ENCODE data around the gene THY1. TPM values are rescaled to one million over a fixed set of nuclear protein-coding genes. Genes with fewer than 3 reads are reported as not detected.

Gene THY1
- total and polyA plus RNA-seq, 9 of the 15 experiments (the other 6 are each of a cell fraction or from before 2014, with no cell fraction given): 0.07 to 0.40 (median 0.16) TPM; not detected in 5

- TF ChIP-seq TARDBP (IDR thresholded peaks at IDR 0.05): peak; percentile 90
- peak; percentile 93 to 96 (median 94) for TF ChIP-seq CTCF (IDR thresholded peaks at IDR 0.05 in 2 of 3, conservative IDR thresholded peaks at IDR 0.05 in 1 of 3; ENCODE audit: insufficient read depth in 2 of 3, low read depth in 1 of 3, low read length in 3 of 3)
- TF ChIP-seq ZNF354B (CRISPR knock-in tag; IDR thresholded peaks at IDR 0.05): no peak
- peak; percentile 71 for TF ChIP-seq MTA1 (IDR thresholded peaks at IDR 0.05; ENCODE audit: borderline replicate concordance)
- no peak for TF ChIP-seq PTTG1 (tag; IDR thresholded peaks at IDR 0.05; ENCODE audit: low read depth)
- TF ChIP-seq CC2D1A (IDR thresholded peaks at IDR 0.05): no peak
- no peak for TF ChIP-seq TSC22D4 (tag; IDR thresholded peaks at IDR 0.05)
- TF ChIP-seq FIP1L1 (IDR thresholded peaks at IDR 0.05; ENCODE audit: low read depth, low read length, poor library complexity, severe bottlenecking): peak; percentile 65
- peak; percentile 58 for TF ChIP-seq NFYB (IDR thresholded peaks at IDR 0.05; ENCODE audit: extremely low read depth, insufficient read length)
- TF ChIP-seq HDAC3 (IDR thresholded peaks at IDR 0.05; ENCODE audit: borderline replicate concordance, partially characterized antibody): peak; percentile 66
- TF ChIP-seq CBX2 (IDR thresholded peaks at IDR 0.05; ENCODE audit: insufficient read depth, low read length, poor library complexity, severe bottlenecking): no peak
- TF ChIP-seq TAF7 (tag; IDR thresholded peaks at IDR 0.05): no peak
- TF ChIP-seq CREBBP (IDR thresholded peaks at IDR 0.05; ENCODE audit: low read depth, low read length): no peak
- TF ChIP-seq PHB (CRISPR knock-in tag; IDR thresholded peaks at IDR 0.05): no peak
- TF ChIP-seq ZBED1 (IDR thresholded peaks at IDR 0.05): no peak
- TF ChIP-seq SPI1 (IDR thresholded peaks at IDR 0.05; ENCODE audit: borderline replicate concordance, low read depth, low read length): no peak
- no peak for TF ChIP-seq ZNF12 (CRISPR knock-in tag; IDR thresholded peaks at IDR 0.05)
- TF ChIP-seq E4F1 (CRISPR knock-in tag; IDR thresholded peaks at IDR 0.05; ENCODE audit: borderline replicate concordance): no peak
- no peak for TF ChIP-seq ZZZ3 (IDR thresholded peaks at IDR 0.05)
- TF ChIP-seq RUNX1 (IDR thresholded peaks at IDR 0.05; ENCODE audit: low read depth): no peak
- no peak for TF ChIP-seq HDAC6 (IDR thresholded peaks at IDR 0.05; ENCODE audit: low read depth, low read length)
- no peak for TF ChIP-seq TCF3 (CRISPR knock-in tag; IDR thresholded peaks at IDR 0.05)
- TF ChIP-seq ZNF431 (CRISPR knock-in tag; IDR thresholded peaks at IDR 0.05): no peak; the same call in 1 of the 2 replicates
- peak; percentile 65; the same call in 1 of the 2 replicates for TF ChIP-seq KLF1 (tag; IDR thresholded peaks at IDR 0.05)
- TF ChIP-seq ZNF778 (CRISPR knock-in tag; IDR thresholded peaks at IDR 0.05): no peak
- no peak for TF ChIP-seq HNRNPLL (IDR thresholded peaks at IDR 0.05; ENCODE audit: low read depth, low read length, poor library complexity, severe bottlenecking)
- TF ChIP-seq ZNF584 (CRISPR knock-in tag; IDR thresholded peaks at IDR 0.05; ENCODE audit: low read depth): no peak
These were observed 41.6 kb downstream of the THY1 start, which contains the start of gene USP2 (continued) for GRCh38 chr11:119381181-119381988.
